K562 (cell line): ENCODE data around the gene RDH13. TPM values are rescaled to one million over a fixed set of nuclear protein-coding genes. Genes with fewer than 3 reads are reported as not detected.

ENCODE experiments used
- BHLHE40 ChIP-seq: IDR thresholded peaks from 2 replicates; pipeline ENCODE4 v1.6.1; 2011; ENCODE audit warnings: low read length, improper control_type of control experiment
- CEBPG ChIP-seq, 3 experiments: fragments of 200-800 bp in 1 of 3; sonication (Bioruptor generic) in 1 of 3; sonication (generic) in 1 of 3; formaldehyde crosslinking in 1 of 3; IDR thresholded peaks in 2 of 3; conservative IDR thresholded peaks in 1 of 3; 2 replicates each; pipeline versions ENCODE4 v1.6.1 to v1.8.0; 2016 to 2022; ENCODE audit warnings: missing compliant biosample characterization in 2 of 3, missing genetic modification characterization in 2 of 3, mild to moderate bottlenecking in 1 of 3, missing genetic modification reagents in 1 of 3
- CTBP1 ChIP-seq: fragments of 450-650 bp; IDR thresholded peaks from 2 replicates; pipeline ENCODE4 v1.6.1; 2016; ENCODE audit warnings: borderline replicate concordance
- E2F5 ChIP-seq: sonication (generic); formaldehyde crosslinking; IDR thresholded peaks from 2 replicates; pipeline ENCODE4 v1.8.0; 2022; ENCODE audit warnings: mild to moderate bottlenecking, missing genetic modification reagents
- ESRRA ChIP-seq: fragments of 450-650 bp; IDR thresholded peaks from 2 replicates; pipeline ENCODE4 v1.6.1; 2014; ENCODE audit warnings: low read depth, mild to moderate bottlenecking, moderate library complexity, borderline replicate concordance
- ETV1 ChIP-seq: fragments of 450-650 bp; conservative IDR thresholded peaks from 2 replicates; pipeline ENCODE4 v1.6.1; 2016; ENCODE audit warnings: missing genetic modification characterization, control low read depth, low read depth, missing compliant biosample characterization
- FOXP4 ChIP-seq: sonication (generic); formaldehyde crosslinking; IDR thresholded peaks from 2 replicates; pipeline ENCODE4 v1.8.0; 2022; ENCODE audit warnings: mild to moderate bottlenecking, missing genetic modification reagents, borderline replicate concordance
- GTF2F1 ChIP-seq: IDR thresholded peaks from 2 replicates; pipeline ENCODE4 v1.6.1; 2011; ENCODE audit warnings: low read depth, low read length, improper control_type of control experiment
- KDM1A ChIP-seq, 2 experiments: fragments of 450-650 bp; IDR thresholded peaks; 2 replicates each; pipeline ENCODE4 v1.6.1; 2016; ENCODE audit warnings: mild to moderate bottlenecking in 2 of 2
- LCOR ChIP-seq: sonication (generic); formaldehyde crosslinking; IDR thresholded peaks from 2 replicates; pipeline ENCODE4 v1.8.0; 2022; ENCODE audit warnings: mild to moderate bottlenecking, missing genetic modification reagents
- MCM2 ChIP-seq: fragments of 450-650 bp; IDR thresholded peaks from 2 replicates; pipeline ENCODE4 v1.6.1; 2017; ENCODE audit warnings: low read depth, mild to moderate bottlenecking
- NELFE ChIP-seq: IDR thresholded peaks from 2 replicates; pipeline ENCODE4 v1.6.1; 2011; ENCODE audit warnings: mild to moderate bottlenecking; ENCODE audit not compliant: insufficient read depth, insufficient read length
- NFRKB ChIP-seq: fragments of 450-650 bp; IDR thresholded peaks from 2 replicates; pipeline ENCODE4 v1.6.1; 2016; ENCODE audit warnings: low read depth
- PML ChIP-seq: IDR thresholded peaks from 2 replicates; pipeline ENCODE4 v1.6.1; 2012; ENCODE audit warnings: low read length, inconsistent platforms
- POLR3G ChIP-seq: IDR thresholded peaks from 2 replicates; pipeline ENCODE4 v1.6.1; 2011; ENCODE audit not compliant: insufficient read length, insufficient replicate concordance; ENCODE audit errors: extremely low read depth
- SMARCA4 ChIP-seq: fragments of 450-650 bp; IDR thresholded peaks from 2 replicates; pipeline ENCODE4 v1.6.1; 2016
- SNRNP70 ChIP-seq: fragments of 200-400 bp; formaldehyde crosslinking; optimal IDR thresholded peaks from 2 replicates; pipeline ENCODE3; 2017; ENCODE audit warnings: low read depth, low read length
- TAF15 ChIP-seq: fragments of 200-400 bp; formaldehyde crosslinking; IDR thresholded peaks from 2 replicates; pipeline ENCODE4 v1.6.1; 2017; ENCODE audit warnings: mild to moderate bottlenecking, low read depth, low read length, moderate library complexity
- TAF9B ChIP-seq: fragments of 450-650 bp; IDR thresholded peaks from 2 replicates; pipeline ENCODE4 v1.6.1; 2018; ENCODE audit warnings: mild to moderate bottlenecking; ENCODE audit not compliant: partially characterized antibody
- TRIM24 ChIP-seq, 2 experiments: fragments of 450-650 bp; IDR thresholded peaks; 2 replicates each; pipeline ENCODE4 v1.6.1; 2016
- ZBTB5 ChIP-seq: fragments of 450-650 bp; IDR thresholded peaks from 2 replicates; pipeline ENCODE4 v1.6.1; 2017; ENCODE audit warnings: antibody characterized with exemption
- ZNF644 ChIP-seq: fragments of 200-800 bp; sonication (Bioruptor generic); IDR thresholded peaks from 2 replicates; pipeline ENCODE4 v1.6.1; 2016; ENCODE audit warnings: low read depth, missing genetic modification characterization, missing compliant biosample characterization
- ZNF655 ChIP-seq: fragments of 250-450 bp; sonication (Bioruptor Pico); IDR thresholded peaks from 2 replicates; pipeline ENCODE4 v1.5.0; 2021
- polyA plus RNA-seq, 8 experiments: library from polyadenylated mRNA; depleted of rRNA in 4 of 8; stranded (reverse) in 5 of 8; unstranded in 3 of 8; fragments of >200 nt; fragmentation: Nextera tagmentation in 2 of 8; fragmentation: Illumina TruSeq in 1 of 8; extraction: Ambion mirVana in 2 of 8; extraction: Trizol in 1 of 8; gene quantifications; 2 replicates each; pipeline versions ENCODE4 v1.2.1 to v1.2.3, GENCODE V29; 2011 to 2014; ENCODE audit warnings: inconsistent platforms in 1 of 8, missing spikeins in 1 of 8
- total RNA-seq, 7 experiments: library from RNA; depleted of rRNA in 6 of 7; stranded (reverse); fragments of >200 nt in 6 of 7; fragmentation: Illumina TruSeq in 2 of 7; extraction: Trizol in 2 of 7; gene quantifications; 2 replicates each; pipeline versions ENCODE4 v1.2.1 to v1.2.3, GENCODE V29; 2011 to 2021; ENCODE audit warnings: low replicate concordance in 1 of 7

The RDH13 gene
- total and polyA plus RNA-seq, 9 of the 15 experiments (the other 6 are each of a cell fraction or from before 2014, with no cell fraction given): 7.5 to 70.3 (median 39.5) TPM

GRCh38 chr19:55041627-55042343, 21.2 kb downstream of the RDH13 start (continued):
- TF ChIP-seq SNRNP70 (no peak), ZBTB5 (no peak), CEBPG (CRISPR knock-in tag; IDR thresholded peaks at IDR 0.05) (peak; percentile 67; the same call in 1 of the 2 replicates), CEBPG (tag; conservative IDR thresholded peaks at IDR 0.05 in 1 of 2, IDR thresholded peaks at IDR 0.05 in 1 of 2) (peak; percentile 5 to 57; a peak in 1 of 4 replicates), LCOR (CRISPR knock-in tag) (peak; percentile 62; the same call in 1 of the 2 replicates), ETV1 (tag) (peak; percentile 85), NFRKB (0 out of 2 replicates have a peak, but pooled peaks have one; percentile 21), PML (peak; percentile 45; the same call in 1 of the 2 replicates), ZNF644 (tag) (no peak), CTBP1 (peak; percentile 50; the same call in 1 of the 2 replicates), GTF2F1 (no peak), BHLHE40 (no peak), TAF15 (no peak), ESRRA (peak; percentile 42; the same call in 1 of the 2 replicates), TAF9B (no peak), ZNF655 (CRISPR knock-in tag) (no peak), E2F5 (no peak), MCM2 (no peak), POLR3G (no peak), SMARCA4 (peak; percentile 60), TRIM24 (IDR thresholded peaks at IDR 0.05) (no peak), FOXP4 (CRISPR knock-in tag) (no peak), KDM1A (IDR thresholded peaks at IDR 0.05) (peak; percentile 49 to 53; a peak in 3 of 4 replicates), NELFE (no peak)
